IPS DF 4.7 (cell line): ENCODE data around the gene SLC34A3.

Experiments
- DNase-seq: peaks from one replicate; pipeline ENCODE4 v3.0.0-alpha.2; 2013; ENCODE audit warnings: low spot score; ENCODE audit errors: extremely low read depth

SLC34A3 gene

DNA sequence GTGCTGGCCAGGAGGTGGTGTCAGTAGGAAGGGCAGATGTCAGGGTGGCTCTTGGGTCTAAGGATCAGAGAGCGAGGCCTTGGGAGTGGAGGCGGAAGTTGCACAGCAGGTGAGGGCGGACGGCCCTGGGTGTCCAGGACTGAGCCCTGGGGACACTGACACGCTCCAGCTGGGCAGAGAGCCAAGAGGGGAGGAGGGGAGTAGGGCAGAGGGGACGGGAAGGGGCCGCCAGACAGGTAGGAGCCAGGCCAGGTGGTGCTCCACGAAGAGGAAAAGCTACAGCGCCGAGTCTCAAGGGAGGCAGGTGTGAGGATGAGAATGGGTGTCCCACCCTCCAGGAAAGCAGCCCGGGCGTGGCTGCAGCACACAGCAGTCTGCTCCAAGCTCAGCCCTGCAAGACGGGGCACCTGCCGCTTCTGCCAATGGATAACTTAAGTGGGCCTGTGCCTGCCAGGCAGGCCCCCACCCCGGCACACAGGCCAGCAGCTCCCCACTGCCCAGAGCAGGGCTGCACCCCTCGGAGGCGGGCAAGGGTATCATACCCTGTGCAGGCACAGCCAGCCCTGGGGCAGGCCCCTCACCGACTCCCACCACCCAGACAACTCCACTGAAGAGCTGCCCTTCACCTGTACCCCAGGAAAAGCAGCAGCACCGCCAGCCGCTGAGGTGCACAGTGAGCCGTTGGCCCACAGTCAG is 35.0 kb upstream of the SLC34A3 start:
- no peak for DNase-seq

DNA sequence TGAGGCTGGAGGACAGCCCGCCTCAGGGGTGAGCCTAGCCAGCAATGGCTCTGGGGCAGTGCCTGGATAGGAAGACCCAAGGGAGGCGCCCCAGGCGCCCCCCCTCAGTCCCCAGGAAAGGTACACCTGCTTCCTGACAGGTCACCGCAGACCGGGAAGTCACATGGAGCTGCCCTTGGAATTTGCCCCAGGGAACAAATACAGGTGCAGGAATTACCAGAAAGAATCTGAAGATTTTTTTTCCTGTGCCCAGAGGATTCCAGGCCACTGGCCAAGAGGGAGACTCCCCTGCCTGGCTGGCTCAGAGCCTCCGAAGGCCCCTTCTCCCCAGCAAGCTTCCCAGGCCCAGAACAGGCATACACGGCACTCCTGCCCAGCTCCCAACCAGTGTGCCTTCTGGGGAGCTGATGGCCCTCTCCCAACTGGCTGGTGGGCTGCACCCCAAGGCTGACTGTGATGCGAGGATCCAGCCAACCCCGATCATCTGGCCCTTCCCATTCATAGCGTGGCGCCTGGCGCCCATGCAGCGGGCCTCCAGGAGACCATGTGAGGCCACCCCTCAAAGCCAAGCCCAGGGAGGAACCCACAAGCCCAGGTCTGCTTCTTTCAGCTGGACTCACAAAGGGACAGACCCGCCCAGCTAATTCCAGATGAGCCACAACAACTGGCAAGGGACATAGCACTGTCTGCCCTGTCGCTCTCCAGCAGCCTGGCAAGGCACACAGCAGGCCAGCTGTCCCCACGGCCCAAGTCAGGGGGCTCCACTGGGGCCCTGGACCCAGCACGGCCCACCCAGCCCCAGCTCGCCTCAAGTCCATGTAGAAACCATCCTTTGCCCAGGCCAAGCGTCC is 32.4 kb upstream of the SLC34A3 start:
- DNase-seq, result no peak

GRCh38 chr9:137198902-137199283 is 31.8 kb upstream of the SLC34A3 start:
- no peak for DNase-seq

GRCh38 chr9:137199411-137200121 is 31.1 kb upstream of the SLC34A3 start:
- DNase-seq, result no peak

DNA sequence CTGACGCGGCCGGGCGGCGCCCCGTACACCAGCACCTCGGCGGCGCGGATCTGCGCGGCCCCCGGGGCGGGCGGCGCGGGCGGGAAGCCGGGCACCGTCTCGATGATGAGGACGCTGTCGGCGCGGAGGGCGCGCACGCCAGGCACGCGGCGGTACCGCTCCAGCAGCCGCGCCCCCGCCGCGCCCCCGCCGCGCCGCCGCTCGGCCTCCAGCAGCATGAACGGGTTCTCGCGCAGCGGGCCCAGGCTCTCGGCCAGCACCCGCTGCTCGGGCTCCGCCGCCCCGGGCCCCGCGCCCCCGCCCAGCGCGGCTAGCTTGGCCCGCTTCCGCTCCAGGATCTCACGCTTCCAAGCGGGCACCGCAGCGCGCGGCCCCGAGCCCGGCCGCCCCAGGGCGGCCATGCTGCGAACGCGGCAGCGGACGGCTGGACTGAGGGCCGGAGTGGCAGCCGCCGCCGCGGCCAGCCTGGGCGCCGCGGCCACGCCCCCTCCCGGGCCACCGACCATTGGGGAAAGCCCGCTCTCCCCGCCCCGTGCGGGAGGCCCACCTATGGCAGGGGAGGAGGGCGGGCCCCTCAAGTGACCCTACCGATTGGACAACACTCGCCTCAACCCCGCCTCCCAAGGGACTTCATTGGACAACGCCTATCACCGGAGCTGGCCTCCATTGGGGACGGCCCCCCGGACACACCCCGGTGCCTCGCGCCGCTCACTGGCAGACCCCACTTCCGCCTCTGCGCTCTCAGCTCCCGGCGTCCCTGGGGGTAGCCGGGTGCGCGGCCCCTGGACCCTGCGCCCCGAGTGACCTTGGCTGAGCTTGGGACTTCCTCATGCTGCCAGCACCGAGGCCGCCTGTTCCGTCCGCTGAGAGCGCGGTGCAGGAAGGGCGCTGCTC is 30.1 kb upstream of the SLC34A3 start, which contains the start of gene TPRN:
TPRN (minus strand) TSS at position 431 of the 894 bp plus-strand sequence; CDS start at position 401, 30 bp downstream.
- DNase-seq, result peak; percentile 89

DNA sequence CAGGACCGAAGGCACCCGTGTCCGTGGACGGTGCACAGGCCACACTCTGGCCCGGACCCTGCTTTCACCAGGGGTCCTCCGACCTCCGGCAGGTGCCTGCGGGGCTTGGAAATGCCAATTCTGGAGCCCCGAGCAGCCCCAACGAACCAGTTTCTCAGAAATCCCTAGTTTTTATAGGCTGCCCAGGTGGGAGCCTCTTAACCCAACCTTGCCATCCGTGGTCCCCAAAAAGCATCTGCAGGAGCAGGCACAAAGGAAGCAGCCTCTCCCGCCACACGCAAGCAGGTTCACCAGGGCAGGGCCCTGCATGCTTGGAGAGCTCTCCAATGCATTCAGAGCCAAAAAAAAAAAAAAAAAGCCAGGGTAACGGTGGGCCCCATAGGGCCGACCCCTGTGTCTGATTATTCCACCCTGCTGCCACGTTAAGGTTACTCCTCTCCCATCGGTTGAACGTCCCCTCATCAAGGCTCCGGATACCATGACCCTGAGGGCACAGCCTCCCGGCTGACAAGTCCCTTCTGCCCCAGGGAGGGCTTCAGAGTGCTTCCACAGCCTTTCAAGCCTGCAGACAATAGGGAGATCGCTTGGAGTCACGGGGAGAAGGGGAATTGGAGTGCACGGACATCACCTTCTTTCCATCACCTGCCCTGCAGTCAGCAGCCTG is 29.4 kb upstream of the SLC34A3 start:
- DNase-seq, result no peak

- no peak for DNase-seq
Measured at GRCh38 chr9:137202966-137203365, 27.7 kb upstream of the SLC34A3 start.

DNA sequence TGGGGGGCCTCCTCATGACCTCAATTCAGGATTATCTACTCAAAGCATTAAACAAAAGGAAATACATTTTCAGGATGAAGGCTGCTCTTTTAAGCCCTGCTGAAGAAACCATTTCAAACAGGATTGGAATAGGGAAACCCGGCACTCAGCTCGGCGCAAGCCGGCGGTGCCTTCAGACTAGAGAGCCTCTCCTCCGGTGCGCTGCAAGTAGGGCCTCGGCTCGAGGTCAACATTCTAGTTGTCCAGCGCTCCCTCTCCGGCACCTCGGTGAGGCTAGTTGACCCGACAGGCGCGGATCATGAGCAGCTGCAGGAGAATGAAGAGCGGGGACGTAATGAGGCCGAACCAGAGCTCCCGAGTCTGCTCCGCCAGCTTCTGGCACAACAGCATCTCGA is 26.0 kb upstream of the SLC34A3 start:
- DNase-seq, result no peak

DNA sequence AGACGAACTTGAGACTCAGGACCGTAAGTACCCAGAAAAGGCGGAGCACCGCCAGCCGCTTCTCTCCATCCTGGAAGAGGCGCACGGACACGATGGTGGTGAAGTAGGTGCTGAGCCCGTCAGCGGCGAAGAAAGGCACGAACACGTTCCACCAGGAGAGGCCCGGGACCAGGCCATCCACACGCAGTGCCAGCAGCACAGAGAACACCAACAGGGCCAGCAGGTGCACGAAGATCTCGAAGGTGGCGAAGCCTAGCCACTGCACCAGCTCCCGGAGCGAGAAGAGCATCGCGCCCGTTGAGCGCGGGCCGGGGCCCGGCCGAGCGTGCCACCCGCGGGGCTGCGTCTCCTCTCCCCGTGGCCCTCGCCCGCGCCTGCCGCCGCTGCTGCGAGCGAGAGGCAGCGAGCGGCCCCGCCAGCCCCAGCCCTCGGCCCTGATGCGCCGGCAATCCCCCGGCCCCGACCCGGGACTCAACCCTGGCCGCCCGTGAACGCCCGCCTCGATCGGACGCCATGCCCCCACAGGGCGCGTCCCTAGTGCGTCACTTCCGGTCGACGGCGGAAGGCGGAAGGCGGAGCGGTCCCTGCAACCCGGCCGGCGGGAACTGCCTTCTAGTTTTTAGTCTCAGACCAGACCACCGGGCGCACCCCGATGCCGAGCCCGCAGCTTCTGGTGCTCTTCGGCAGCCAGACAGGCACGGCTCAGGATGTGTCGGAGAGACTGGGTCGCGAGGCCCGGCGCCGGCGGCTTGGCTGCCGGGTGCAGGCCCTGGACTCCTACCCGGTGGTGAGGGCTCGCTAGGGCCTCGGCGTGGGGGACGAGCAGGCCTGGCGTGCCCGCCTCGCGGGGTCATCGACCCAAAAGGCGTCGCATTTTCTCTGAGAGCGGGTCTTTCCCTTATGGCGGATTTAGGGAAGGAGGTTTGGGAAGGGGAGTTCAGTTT is 25.3 kb upstream of the SLC34A3 start, which contains the start of the genes NDOR1 and TMEM203:
NDOR1 (plus strand) TSS at position 575 of the 944 bp plus-strand sequence; CDS start at position 653, 78 bp downstream.
TMEM203 (minus strand) TSS at position 523 of the 944 bp plus-strand sequence; CDS start at position 289, 234 bp downstream.
- DNase-seq, result no peak

DNA sequence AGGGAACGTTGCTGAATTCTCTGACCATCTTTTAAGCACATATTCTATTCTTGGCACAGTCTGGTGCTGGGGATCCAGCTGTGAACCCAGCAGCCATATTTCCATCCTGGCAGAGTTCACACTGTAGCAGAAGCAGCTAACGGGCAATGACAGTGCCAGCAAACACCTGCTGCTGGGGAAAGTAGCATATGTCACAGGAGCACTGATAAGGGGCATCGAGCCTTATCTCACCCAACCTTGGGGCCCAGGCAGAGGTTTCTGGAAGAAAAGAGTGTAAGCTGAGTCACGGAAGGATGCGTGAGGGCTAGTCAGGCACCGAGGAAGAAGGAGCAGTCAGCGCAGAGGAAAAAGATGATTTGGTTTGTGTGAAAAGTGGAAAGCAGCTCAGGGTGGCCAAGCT is 24.1 kb upstream of the SLC34A3 start:
- DNase-seq, result no peak

DNA sequence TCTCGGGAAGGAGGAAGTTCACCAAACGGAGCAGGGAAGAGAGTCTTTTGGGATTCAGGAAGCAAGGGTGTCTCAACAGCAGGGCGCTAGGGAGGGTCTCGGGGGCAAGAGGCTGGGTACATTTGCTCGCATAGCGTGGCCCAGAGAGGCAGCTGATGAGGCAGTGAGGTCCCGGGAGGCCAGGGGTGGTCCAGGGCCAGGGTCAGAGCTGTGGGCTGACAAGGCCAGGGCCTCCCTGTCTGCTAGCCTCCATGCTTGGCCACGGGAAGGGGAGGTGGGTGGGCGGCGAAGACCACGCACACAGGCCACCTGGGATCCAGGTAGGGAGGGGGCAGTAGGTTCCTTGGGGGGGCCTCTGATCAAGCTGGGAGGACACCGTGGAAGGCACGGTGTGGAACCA is 19.2 kb upstream of the SLC34A3 start:
- no peak for DNase-seq

GRCh38 chr9:137212520-137212919 is 18.2 kb upstream of the SLC34A3 start:
- DNase-seq, result no peak

GRCh38 chr9:137213160-137214060 is 17.3 kb upstream of the SLC34A3 start:
- DNase-seq, result no peak

- DNase-seq, result no peak
Measured at GRCh38 chr9:137214620-137215019, 16.1 kb upstream of the SLC34A3 start.

DNA sequence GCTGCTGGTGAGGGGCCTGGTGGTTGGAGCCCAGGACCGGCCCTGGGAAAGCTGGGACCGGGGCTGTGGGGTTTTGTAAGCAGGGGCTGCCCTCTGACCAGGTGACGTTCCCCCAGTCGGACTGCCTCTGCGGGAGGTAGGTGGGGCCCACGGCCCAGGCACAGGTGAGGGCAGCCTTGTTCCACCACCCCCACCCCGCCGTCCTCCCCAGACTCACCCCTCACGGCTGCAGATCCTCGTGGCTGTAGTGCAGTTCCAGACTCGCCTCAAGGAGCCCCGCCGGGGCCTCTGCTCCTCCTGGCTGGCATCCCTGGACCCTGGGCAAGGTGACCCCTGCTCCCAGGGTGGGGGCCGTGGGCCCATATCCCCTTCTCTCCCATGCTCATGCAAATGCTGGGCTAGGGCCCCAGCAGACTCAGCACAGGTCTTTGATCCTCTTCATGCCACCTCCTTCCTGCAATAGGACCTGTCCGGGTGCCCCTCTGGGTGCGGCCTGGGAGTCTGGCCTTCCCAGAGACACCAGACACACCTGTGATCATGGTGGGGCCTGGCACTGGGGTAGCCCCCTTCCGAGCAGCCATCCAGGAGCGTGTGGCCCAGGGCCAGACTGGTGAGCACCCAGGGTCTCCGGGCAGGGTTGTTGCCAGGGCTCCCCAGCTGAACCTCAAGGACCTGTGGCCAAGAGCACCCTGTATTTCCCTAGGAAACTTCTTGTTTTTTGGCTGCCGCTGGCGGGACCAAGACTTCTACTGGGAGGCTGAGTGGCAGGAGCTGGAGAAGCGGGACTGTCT is 15.3 kb upstream of the SLC34A3 start:
- no peak for DNase-seq

DNA sequence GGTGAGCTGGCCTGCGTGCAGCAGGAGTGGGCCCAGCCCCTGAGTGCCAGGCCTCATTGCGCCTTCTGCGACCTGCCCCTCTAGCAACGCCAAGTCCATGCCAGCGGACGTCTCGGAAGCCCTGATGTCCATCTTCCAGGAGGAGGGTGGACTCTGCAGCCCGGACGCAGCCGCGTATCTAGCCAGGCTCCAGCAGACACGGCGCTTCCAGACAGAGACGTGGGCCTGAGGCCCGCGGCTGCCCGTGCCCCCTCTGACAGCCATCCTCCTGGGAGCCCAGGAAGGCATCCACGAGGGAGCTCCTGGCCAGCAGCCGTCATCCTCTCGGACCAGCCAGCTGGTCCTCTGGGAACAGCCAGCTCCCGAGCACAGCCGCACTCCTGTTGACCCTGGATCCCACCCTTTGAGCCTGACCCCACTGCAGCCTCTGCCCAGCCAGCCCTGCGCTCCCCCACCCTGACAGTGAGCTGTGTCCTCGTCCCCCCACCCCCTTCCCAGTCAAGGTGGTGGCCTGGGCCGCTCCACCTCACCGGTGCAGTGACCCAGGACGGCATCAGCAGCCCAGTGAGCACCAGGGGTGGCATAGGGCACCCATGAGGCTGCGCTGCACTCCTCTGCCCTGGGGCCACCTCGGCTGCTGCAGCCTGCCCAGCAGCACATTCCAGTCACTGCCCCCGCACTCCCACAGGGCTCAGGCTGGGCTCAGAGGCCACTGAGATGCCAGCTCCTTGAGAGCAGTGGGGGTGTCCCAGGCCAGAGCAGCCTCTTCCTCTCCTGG is 14.3 kb upstream of the SLC34A3 start:
- DNase-seq, result no peak
